Stimulated activated CD4-positive, alpha-beta T cell treated with anti-CD3 and anti-CD28 coated beads, Interleukin-4, amount 100 ng/mL, for 24 hours (primary cell): Measurements from ENCODE around the gene PDE4D.
"Not testable (repeated sequence)": the region's sequence is repeated elsewhere in the genome, so short reads cannot be mapped to it uniquely, and the experiment has no call there.

ENCODE experiments used
- DNase-seq: peaks from one replicate; pipeline ENCODE4 v3.0.0-alpha.2; 2020

PDE4D gene

GRCh38 chr5:59798862-59799667 lies 94.5 kb downstream of the PDE4D start:
- no peak for DNase-seq

- DNase-seq = no peak
Measured at GRCh38 chr5:59795141-59795540, 98.4 kb downstream of the PDE4D start.

GRCh38 chr5:59792983-59793585 lies 100.4 kb downstream of the PDE4D start:
- no peak for DNase-seq

DNA sequence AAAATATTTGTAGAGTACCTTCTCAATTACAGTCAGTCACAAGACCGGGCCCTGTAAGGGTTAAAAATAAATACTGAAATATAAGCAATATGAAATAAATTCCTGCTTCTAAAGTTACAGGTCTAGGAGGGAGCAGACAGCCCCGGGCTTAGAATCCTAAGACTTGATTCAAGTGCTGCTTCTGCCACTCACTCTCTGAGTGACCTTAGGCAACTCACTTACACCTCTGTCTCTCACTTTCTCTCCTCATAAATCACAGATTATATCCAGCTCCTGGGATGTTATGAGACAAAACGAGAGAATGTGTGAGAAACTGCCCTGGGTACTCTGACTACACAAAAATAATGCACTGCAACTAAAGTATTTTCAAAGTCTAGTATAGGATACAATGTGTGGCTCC lies 101.9 kb downstream of the PDE4D start:
- DNase-seq = no peak

DNA sequence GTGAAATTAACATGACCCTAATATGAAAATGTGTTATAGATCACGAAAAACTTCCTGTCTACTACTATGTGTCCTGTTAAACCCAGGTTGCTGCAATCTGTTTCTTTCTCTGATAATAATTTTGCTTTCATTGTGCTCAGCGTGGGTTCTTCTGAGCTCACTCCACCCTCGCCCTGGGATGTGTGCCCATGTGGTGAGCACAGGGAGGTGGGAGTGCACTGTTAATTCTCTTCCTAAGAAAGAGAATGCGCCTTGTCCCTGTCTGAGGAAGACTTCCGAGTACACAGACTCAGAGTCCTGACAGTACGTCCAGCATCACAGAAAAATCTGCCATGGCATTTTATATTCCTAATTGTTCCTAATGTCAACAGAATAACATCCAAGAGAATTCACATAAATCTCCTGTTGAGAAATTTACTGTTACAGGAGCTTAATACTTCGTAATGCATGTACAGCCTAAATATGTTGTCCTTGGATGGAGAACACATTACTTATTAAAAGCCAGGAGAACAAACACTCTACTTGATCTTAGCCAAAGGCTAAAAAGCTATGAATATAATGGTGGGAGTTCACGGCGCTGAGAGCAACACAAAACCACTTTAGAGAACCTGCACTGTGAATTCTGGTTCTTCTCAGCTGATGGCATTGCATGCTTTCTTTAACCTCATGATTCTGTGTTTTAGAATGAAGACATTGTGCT lies 102.6 kb downstream of the PDE4D start:
- DNase-seq = no peak

- DNase-seq = no peak
Measured at GRCh38 chr5:59790376-59790775, 103.2 kb downstream of the PDE4D start.

GRCh38 chr5:59789894-59790293 lies 103.6 kb downstream of the PDE4D start:
- no peak for DNase-seq

GRCh38 chr5:59789197-59789596 lies 104.3 kb downstream of the PDE4D start:
- DNase-seq = no peak

GRCh38 chr5:59786334-59786805 lies 107.2 kb downstream of the PDE4D start:
- no peak for DNase-seq

DNA sequence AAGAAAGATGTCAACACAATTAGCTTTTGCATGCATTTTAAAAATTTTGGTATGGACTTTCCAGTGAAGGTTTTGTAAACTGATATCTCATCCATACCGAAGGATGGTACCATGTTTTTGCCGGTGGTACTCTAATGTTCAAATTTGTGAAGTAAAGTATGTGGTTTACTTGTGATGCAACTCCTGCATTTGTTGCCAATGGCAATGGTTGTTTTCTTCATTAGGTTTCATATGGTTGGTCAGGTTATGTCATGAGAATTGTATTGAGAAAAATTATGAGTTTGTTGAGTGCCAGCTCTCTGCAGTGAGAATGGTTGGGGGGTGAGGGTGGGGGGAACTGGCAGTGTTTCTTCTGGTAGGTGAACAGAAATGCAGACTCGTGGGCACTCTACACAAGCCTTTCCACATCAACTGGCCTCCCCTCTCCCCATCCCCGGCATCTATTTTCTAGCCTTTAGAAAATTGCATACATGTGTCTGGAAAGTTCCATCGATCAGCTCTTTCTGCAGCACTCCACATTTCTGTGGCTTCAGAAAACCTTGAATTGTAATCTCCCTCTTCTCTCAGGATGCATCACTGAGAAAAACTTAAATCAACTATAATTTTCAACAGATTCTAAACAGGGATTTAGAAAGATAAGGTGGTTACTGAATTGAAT lies 107.7 kb downstream of the PDE4D start:
- no peak for DNase-seq

DNA sequence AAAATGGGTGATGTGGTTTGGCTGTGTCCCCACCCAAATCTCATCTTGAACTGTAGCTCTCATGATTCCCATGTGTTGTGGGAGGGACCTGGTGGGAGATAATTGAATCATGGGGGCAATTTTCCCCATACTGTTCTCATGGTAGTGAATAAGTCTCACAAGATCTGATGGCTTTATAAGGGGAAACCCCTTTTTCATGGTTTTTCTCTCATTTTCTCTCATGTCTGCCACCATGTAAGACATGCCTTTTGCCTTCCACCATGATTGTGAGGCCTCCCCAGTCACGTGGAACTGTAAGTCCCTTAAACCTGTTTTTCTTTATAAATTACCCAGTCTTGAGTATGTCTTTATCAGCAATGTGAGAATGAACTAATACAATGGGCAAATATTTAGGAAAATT lies 108.8 kb downstream of the PDE4D start:
- not testable (repeated sequence) for DNase-seq

DNA sequence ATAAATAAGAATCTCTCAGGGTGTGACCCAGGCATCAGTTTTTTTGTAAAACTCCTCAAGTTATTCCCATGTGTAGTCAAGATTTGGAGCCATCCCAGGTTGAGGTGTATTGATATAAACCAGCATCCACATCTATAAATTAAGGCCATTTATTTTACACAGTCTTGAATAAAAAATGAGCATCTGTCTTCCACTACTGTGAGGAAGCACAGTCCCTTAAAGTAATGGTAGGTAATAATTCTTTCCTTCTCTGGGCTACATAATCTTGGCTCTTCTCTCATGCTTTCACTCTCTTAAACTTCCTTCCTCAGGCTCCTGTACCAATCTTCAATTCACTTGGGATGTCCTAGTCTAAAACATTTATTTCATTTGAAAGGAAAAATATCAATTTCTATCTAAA lies 110.3 kb downstream of the PDE4D start:
- no peak for DNase-seq

GRCh38 chr5:59782856-59783255 lies 110.7 kb downstream of the PDE4D start:
- DNase-seq = no peak

GRCh38 chr5:59779453-59779852 lies 114.1 kb downstream of the PDE4D start:
- no peak for DNase-seq

DNA sequence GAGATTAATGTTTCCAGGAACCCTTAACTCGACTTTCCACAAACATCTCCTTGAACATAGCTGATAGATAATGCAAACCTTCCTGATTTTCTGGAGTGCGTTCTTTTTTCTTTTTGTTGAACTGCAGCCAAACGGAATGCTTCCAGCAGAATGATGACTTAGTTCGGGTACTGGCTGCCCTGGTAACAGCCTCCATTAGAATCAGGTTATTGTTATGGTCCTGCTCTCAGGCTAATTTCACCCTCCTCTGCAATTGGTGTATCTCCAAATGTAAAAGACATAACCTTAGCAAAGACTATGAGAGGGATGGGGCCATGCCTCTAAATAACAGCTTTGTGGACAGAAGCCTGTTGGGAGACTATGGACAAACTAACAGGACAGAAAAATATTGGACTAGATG lies 116.5 kb downstream of the PDE4D start:
- no peak for DNase-seq

GRCh38 chr5:59773294-59773693 lies 120.2 kb downstream of the PDE4D start:
- no peak for DNase-seq

DNA sequence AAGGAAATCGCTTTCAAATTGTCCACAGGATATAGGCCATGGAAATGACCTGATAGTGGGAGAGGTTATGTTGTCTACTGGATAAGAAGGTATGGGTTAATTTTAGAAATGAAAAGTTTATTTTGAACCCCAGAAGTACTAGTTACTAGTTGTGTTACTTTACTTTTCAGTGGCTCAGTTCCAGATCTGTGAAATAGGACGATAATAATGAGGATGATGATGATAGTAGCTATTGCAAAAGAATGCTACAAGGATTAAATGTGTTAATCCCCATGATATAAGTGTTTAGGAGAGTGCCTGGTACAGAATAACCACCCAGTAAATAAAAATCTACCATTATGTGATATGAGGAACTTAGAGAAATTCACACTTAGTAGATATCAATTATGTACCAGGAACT lies 120.8 kb downstream of the PDE4D start:
- DNase-seq = no peak

DNA sequence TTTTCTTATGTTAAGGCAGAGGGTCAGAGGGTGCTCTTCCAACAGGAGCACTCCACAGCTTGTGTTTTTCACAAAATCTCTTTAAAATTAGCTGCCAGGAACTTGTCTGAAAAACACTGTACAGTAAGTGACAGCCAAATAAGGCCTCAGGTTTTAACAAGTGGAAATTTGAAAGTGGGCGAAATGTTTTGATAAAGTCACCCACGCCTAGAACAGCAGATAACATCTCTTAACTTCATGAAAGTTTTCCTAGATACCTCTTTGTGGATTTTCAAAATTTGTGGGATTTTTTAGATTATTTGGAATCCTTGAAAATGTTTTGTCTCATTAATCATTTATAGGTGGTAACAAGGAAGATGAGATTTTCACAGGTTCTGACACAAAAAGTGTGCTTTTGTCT lies 121.3 kb downstream of the PDE4D start:
- no peak for DNase-seq

DNA sequence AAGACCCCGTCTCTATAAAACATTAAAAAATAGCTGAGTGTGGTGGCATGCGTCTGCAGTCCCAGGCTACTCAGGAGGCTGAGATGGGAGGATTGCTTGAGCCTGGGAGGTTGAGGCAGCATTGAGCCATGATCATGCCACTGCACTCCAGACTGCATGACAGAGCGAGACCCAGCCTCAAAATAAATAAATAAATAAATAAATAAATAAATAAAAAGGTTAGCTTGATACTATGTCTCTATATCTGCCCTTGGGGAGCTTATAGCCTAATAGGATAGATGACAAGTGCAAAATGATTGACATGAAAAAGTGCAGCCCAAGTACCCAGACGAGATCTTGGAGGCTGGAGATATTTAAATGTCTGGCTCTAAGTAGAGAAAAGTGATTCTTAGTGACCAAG lies 122.6 kb downstream of the PDE4D start:
- no peak for DNase-seq

- no peak for DNase-seq
Measured at GRCh38 chr5:59769832-59770231, 123.7 kb downstream of the PDE4D start.

- no peak for DNase-seq
Measured at GRCh38 chr5:59769041-59769360, 124.5 kb downstream of the PDE4D start.

- DNase-seq = no peak
Measured at GRCh38 chr5:59768152-59769040, 125.1 kb downstream of the PDE4D start.
